HL-60 (cell line): ENCODE results near the gene MTHFSD.

Experiments
- DNase-seq, 2 experiments: peaks; one replicate each; pipeline ENCODE4 v3.0.0-alpha.2; 2010 to 2020; ENCODE audit warnings: low read depth in 1 of 2, low spot score in 1 of 2
- H3K27ac ChIP-seq: fragments of 250-450 bp; sonication (Bioruptor Pico); replicated peaks from 2 replicates; pipeline ENCODE4 v1.5.1; 2020; ENCODE audit warnings: mild to moderate bottlenecking, moderate library complexity
- H3K27me3 ChIP-seq: fragments of 250-450 bp; sonication (Bioruptor Pico); 2 replicates; pipeline ENCODE4 v1.5.1; 2021; ENCODE audit warnings: mild to moderate bottlenecking, moderate library complexity; ENCODE audit not compliant: insufficient read depth, poor library complexity, severe bottlenecking
- H3K4me3 ChIP-seq: replicated peaks from 2 replicates; pipeline ENCODE4 v1.5.1; 2011; ENCODE audit warnings: mild to moderate bottlenecking, control low read depth, low read length; ENCODE audit not compliant: insufficient read depth
- CTCF ChIP-seq: IDR thresholded peaks from one replicate; pipeline ENCODE4 v1.5.1; 2011; ENCODE audit warnings: low read length, control low read depth, inconsistent platforms; ENCODE audit not compliant: insufficient read depth
- GABPA ChIP-seq: IDR thresholded peaks from 2 replicates; pipeline ENCODE4 v1.6.1; 2012; ENCODE audit warnings: low read depth
- POLR2AphosphoS5 ChIP-seq: IDR thresholded peaks from 2 replicates; pipeline ENCODE4 v1.6.1; 2012; ENCODE audit warnings: low read depth
- REST ChIP-seq: IDR thresholded peaks from 2 replicates; pipeline ENCODE4 v1.6.1; 2012; ENCODE audit warnings: low read depth; ENCODE audit not compliant: insufficient replicate concordance
- SPI1 ChIP-seq: IDR thresholded peaks from 2 replicates; pipeline ENCODE4 v1.6.1; 2012; ENCODE audit warnings: low read depth, mild to moderate bottlenecking, borderline replicate concordance

Gene MTHFSD

GRCh38 chr16:86559802-86560305, 4.8 kb upstream of the MTHFSD start:
- Histone ChIP-seq H3K4me3 (no peak overlapping the region), H3K27me3 (no peaks in the 10 kb centered on the region), H3K27ac (no peak overlapping the region)
- TF ChIP-seq REST, result no peak
- TF ChIP-seq GABPA, result no peak
- no peak for TF ChIP-seq SPI1
- TF ChIP-seq POLR2AphosphoS5, result no peak
- TF ChIP-seq CTCF, result no peak
- DNase-seq, result no peak

DNA sequence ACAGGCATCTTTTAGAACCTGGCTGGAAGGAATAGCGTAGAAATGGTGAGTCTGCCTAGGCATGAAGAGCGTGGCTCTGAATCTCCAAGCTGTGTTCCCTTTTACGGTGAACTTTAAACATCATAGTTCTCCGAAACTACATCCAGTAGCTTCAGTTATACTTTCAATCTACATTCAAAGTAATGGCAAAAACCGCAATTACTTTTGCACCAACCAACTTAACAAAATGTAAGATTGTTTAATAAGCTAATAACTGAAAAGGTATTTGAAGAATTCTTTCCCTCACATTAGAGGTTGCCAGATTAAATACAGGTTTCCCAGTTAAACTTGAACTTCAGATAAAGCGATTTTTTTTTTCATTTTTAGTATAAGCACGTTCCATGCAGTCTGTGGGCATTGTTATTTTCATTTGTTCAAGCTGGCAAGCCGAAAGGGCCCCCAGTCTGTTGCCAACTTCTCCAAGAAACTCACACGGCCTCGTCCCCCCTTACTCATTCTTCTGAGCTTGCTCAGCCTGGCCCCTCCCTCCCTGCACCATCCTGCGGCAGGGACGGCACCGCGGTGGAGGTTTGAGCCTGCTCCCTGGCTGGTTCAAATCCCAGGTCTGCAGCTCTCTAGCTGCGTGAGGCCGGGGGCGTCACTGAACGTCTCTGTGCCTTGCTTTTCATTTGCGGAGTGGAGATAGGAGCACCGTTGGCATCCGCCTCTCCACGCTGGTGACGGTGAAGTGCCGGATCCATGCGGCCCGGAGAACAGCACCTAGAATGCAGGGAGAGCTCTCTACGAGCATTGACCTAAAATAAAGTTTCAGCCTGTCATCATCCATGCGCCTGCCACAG, 3.5 kb upstream of the MTHFSD start:
- no peak for DNase-seq
- Histone ChIP-seq H3K27ac (no peak overlapping the region), H3K27me3 (no peaks in the 10 kb centered on the region), H3K4me3 (no peak overlapping the region)
- TF ChIP-seq POLR2AphosphoS5, result no peak
- no peak for TF ChIP-seq REST
- TF ChIP-seq SPI1, result no peak
- TF ChIP-seq CTCF, result no peak
- TF ChIP-seq GABPA, result no peak

GRCh38 chr16:86557587-86557986, 2.6 kb upstream of the MTHFSD start:
- DNase-seq, result no peak
- no peaks in the 10 kb centered on the region for H3K27me3 ChIP-seq
- H3K4me3 ChIP-seq, result no peak overlapping the region
- H3K27ac ChIP-seq, result no peak overlapping the region
- no peak for TF ChIP-seq CTCF
- no peak for TF ChIP-seq REST
- no peak for TF ChIP-seq POLR2AphosphoS5
- no peak for TF ChIP-seq SPI1
- TF ChIP-seq GABPA, result no peak
